Astrocyte of the spinal cord (primary cell): ENCODE data around the gene UBE2Z.
A peak's percentile ranks its signal among the peaks of the same experiment; 100 is the strongest.
"Not testable (repeated sequence)": the region's sequence is repeated elsewhere in the genome, so short reads cannot be mapped to it uniquely, and the experiment has no call there.

Experiments used
- DNase-seq: peaks from one replicate; pipeline ENCODE4 v3.0.0; 2011; ENCODE audit warnings: low read depth, low spot score
- H3K4me3 ChIP-seq: 2 replicates; pipeline ENCODE4 v1.5.1; 2011; ENCODE audit warnings: low read depth, mild to moderate bottlenecking, low read length, moderate library complexity
- in situ Hi-C: cut with HindIII; loops from 2 replicates; pipeline ENCODE4 v1.10.0; 2017; ENCODE audit warnings: low sequenced_read_pairs
- TF ChIP-seq, protein P1 (sequence below): IDR thresholded peaks from 2 replicates; pipeline ENCODE4 v1.5.1; 2012; ENCODE audit warnings: low read depth, mild to moderate bottlenecking, low read length, inconsistent platforms

Gene UBE2Z

DNA sequence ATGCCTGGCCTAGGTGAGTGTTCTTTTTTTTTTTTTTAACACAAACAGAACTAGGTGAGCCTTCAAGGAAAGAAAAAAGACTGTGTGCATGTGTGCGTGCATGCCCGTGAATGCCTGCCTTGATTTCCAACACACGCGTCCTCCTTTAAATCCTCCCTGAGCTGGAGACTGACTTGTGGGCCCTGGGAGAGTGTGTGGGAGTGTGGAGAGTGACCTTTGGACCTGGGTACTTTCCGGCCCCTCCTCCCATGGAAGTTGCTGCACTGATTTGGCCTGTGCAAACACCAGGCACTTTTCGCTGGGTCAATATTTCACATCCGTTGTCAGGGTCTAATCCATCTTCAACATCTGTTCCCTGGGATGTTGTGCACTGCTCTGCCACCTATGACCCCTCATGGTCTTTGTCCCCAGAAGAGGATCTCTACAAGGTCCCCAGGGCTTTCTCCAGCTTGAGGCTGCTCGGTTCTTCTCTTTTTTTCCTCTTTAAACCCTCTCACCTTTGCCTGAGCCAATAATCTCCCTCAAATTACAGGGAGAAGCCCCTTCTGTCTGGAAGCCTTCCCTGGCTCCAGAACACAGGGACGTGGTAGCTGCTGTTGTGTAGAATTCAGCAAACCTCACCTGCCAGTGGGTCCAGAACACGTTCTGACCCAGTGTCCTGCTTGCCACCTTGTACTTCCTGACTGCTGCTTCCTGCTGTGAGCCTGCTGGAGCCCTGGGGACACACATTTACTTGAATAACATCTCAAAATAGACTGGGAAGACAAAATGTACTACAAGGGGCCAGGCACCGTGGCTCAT is 36.5 kb upstream of the UBE2Z start:
- TF ChIP-seq, protein P1, sequence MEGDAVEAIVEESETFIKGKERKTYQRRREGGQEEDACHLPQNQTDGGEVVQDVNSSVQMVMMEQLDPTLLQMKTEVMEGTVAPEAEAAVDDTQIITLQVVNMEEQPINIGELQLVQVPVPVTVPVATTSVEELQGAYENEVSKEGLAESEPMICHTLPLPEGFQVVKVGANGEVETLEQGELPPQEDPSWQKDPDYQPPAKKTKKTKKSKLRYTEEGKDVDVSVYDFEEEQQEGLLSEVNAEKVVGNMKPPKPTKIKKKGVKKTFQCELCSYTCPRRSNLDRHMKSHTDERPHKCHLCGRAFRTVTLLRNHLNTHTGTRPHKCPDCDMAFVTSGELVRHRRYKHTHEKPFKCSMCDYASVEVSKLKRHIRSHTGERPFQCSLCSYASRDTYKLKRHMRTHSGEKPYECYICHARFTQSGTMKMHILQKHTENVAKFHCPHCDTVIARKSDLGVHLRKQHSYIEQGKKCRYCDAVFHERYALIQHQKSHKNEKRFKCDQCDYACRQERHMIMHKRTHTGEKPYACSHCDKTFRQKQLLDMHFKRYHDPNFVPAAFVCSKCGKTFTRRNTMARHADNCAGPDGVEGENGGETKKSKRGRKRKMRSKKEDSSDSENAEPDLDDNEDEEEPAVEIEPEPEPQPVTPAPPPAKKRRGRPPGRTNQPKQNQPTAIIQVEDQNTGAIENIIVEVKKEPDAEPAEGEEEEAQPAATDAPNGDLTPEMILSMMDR: no peak
- in situ Hi-C loops: no loop called here
- no peak for DNase-seq
- no peak overlapping the region for H3K4me3 ChIP-seq

DNA sequence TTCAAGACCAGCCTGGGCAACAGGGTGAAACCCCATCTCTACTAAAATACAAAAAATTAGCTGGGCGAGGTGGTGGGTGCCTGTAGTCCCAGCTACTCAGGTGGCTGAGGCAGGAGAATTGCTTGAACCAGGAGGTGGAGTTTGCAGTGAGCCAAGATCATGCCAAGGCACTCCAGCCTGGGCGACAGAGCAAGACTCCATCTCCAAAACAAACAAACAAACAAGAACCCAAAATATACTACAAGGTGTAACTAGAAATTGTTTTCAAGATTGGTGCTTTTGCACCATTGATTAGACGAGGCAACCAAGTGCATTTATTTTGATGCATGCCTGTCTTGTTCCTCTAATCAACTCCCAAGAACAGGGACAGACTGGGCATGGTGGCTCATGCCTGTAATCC is 35.8 kb upstream of the UBE2Z start:
- H3K4me3 ChIP-seq, in situ Hi-C loops, DNase-seq: not testable (repeated sequence)

DNA sequence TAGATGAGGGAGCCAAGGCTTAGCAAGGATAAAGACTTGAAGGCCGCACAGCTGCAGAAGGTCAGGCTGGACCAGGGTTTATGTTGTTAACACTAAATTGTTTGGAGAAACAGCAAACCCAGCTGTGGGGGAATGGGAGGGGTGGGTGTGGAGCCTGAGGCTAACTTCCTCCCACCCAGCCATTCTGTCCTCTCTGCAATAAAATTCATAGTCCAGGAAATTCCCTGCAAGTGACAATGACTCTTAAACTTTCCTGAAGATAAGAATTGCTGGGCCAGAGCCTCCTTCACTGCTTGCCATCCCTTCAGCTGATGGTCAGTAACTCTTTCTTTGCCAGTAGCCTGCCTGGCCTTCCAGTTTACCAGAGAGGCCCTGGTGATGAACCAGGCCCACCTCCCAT is 35.0 kb upstream of the UBE2Z start:
- in situ Hi-C loops: no loop called here
- TF ChIP-seq, protein P1: no peak
- no peak for DNase-seq
- H3K4me3 ChIP-seq: no peak overlapping the region

DNA sequence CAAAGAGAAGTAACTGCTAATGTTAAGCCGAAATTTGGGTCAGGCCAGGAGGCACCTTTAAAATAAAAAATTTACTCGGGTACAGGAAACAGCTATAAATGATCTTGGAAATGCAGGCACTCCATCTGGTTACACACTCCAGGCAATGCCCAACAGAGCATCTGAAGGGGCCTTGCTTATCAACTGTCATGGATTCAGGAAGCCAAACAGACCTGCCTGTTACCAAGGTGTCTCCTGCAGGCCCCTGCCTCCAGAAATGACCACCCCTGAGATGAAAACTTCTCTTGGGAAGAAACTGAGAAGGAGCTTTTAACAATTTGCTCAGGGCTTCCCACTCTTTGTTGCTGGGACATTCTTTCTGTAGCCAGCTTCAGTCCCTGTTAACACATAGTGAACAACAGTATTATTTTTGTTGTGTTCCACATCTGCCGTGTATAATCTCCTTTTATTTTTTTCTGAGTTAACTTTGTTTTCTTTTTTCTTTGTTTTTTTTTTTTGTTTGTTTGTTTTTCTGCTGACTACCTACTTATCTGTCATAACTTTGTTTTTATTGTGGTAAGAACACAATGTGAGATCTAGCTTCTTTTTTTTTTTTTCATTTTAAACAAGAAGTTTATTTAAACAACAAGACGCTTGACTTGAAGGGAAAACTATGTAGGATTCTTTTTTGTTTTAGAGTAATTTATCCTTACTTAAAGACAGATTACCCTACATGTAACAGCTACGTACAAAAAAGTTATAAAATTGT is 34.3 kb upstream of the UBE2Z start:
- DNase-seq: no peak
- H3K4me3 ChIP-seq: no peak overlapping the region
- in situ Hi-C loops: no loop called here
- TF ChIP-seq, protein P1: no peak

DNA sequence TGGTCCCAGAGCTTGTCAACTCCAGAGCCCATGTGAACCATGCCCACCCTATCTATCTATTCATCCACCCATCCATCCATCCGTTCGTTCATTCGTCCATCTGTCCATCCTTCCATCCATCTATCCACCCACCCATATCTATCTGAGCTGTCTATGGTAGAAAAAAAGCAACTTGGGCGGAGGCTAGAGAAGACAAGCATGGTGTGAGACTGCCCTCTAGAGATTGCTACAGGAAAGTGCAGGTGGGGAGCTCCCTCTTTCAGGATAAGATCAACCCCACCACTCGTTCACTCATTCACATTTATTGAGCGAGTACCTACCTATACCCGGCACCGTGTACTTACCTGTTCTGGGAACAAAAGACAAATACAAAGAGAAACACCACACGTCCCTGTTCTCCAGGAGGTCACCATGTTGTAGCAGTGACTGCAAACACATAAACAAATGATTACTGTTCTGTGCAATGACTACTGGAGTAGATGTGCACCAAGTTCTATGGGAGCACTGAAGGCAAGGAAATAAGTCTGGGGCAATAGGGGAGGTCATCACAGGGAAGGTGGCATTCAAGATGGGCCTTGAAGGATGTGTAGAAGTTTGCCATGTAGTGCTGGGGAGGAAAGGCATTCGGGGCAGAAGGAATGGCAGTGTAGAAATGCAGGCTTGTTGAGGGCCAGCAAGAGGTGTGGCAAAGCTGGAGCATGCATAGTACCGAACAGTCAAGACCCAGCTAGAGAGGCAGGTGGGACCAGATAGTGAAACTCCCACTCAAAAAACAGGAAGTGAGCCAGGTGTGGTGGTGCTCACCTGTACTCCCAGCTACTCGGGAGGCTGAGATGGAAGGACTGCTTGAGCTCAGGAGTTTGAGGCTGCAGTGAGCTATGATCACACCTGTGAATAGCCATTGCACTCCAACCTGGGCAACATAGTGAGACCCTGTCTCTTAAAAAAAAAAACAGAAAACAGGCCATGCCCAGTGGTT is 29.0 kb upstream of the UBE2Z start:
- in situ Hi-C loops: no loop called here
- TF ChIP-seq, protein P1: peak; percentile 96
- peak; percentile 67 for DNase-seq
- no peak overlapping the region for H3K4me3 ChIP-seq

DNA sequence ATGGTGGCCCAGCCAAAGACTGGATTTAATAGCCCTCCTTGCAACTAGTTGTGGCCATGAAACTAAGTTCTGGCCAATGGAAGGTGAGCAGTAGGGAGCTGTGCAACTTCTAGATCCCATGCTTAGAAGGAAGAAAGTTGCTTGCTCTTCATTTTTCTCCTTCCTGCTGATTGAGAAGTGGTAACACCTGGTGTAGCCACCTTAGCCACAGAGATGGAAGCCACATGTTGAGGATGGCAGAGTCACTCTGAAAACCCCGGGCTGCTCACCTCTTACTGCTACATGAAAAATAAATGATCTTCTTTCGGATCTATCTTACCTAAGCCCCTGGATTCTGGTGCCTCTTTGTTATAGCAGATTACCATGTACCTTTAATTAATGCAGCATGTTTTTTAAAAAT is 25.9 kb upstream of the UBE2Z start:
- H3K4me3 ChIP-seq: no peak overlapping the region
- DNase-seq: no peak
- TF ChIP-seq, protein P1: no peak
- in situ Hi-C loops: no loop called here
